ENCODE measurements around the gene PLXDC2.

PLXDC2 gene

GRCh38 chr10:20276127-20276979, 460.1 kb downstream of the PLXDC2 start:
- DNase-seq (ENCODE audit: low read depth), result no peak

DNA sequence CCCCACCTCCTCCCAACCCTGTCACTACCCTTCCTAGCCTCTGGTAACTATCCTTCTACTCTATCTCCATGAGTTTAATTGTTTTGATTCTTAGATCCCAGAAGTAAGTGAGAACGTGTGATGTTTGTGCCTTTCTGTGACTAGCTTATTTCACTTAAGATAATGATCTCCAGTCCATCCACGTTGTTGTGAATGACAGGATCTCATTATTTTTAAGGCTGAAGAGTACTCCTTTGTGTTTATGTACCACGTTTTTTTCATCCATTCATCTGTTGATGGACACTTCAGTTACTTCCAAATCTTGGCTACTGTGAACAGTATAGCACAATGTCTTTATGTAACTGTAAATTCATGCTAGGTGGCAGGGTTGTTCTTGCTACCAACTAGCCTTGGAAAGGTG, 461.6 kb downstream of the PLXDC2 start:
- DNase-seq (ENCODE audit: low read depth), result no peak

- DNase-seq (ENCODE audit: low read depth), result no peak
These were observed 465.3 kb downstream of the PLXDC2 start for GRCh38 chr10:20281579-20281978.

DNA sequence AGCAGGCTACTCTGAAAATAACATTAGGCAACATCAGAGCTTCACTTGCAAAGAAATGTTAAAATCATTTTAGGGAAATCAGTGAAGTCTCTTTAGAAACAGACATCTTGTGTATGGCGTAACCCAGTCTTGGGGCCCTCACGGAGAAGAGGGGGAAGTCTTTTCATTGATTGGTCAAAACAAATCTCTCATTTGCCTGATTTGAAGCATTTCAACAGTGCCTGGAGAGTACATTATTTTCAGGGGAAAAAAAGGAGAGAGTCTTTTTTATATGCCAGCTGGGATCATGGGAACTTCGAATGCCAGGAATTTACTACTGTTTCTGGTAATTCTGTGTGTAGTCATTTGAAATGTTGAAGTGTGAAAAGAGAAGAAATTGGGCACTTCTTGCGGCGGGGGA, 471.4 kb downstream of the PLXDC2 start:
- DNase-seq (ENCODE audit: low read depth), result no peak

GRCh38 chr10:20288060-20288459, 471.8 kb downstream of the PLXDC2 start:
- no peak for DNase-seq (ENCODE audit: low read depth)

DNA sequence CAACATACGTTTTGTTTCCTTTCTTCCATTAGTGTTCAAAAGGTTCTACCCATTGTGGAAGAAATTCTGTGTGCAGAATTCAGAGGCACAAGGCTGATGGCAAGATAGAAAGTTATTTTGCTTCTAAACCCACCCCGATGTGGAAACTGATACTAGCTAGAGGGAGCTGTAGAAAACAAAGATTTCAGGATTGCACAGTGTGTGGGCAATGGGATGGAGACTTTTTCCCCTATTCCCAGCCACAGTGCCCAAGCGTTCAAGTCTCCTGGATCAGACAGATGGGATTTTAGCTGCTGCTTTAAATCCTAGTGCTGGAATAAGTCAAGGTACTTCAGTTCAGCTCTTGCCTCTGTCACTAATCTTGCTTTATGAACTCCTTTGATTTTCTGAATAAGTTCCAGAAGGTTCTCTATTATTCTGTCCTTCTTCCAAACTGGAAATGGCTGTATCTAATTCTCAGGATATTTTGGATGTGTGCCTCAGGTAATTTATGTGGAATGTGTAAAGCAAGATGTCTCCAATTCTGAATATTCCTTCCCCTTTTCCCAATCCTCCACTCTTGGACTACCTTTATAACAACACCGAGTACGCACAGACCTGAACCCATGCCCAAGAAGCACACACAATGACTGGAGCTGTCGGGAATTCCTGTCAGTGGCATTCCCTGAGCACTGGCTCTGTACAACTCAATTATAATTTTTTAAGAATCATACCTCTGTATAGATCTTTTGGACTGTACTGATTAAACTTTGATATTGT, 473.0 kb downstream of the PLXDC2 start:
- DNase-seq (ENCODE audit: low read depth), result no peak

DNA sequence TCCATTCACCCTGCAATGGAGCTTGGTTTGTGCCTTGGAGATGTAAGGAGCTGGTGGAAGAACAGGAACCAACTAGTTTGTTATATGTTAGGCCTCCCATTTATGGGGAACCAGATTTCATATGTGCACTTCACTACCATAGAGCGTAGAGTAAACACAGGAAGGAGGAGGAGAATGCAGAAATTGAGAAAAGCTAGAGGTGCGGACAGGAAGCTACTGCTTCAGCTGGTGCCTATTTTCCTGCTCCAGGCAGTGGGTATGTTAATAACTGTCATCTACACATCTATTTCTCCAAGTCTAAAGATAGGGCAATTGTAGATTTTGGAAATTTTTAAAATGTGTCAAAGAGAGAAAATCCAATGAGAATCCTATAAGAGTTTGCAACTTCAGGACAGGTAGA, 482.2 kb downstream of the PLXDC2 start:
- no peak for DNase-seq (ENCODE audit: low read depth)

GRCh38 chr10:20299034-20299736, 483.0 kb downstream of the PLXDC2 start:
- no peak for DNase-seq (ENCODE audit: low read depth)

DNA sequence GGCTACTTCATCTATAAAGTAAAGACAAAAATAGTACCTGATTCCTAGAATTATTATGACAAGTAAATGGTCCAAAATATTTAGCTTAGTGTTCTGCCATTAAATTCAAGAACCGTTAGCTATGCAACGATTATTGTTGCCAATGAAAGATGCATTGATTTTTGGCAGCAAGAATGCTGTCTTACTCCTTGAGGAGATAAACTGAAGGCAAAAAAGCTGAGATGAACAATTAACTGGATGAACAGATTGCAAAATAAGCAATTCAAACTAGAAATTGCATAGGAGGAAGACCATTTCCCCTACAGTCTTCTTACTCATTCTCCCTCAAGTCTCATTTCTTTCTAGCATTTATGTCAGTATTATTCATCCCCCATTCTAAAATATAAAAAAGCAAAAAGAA, 484.5 kb downstream of the PLXDC2 start:
- no peak for DNase-seq (ENCODE audit: low read depth)

- DNase-seq (ENCODE audit: low read depth), result no peak
These were observed 485.8 kb downstream of the PLXDC2 start for GRCh38 chr10:20302033-20302432.

GRCh38 chr10:20303453-20304152, 487.4 kb downstream of the PLXDC2 start:
- no peak for DNase-seq (ENCODE audit: low read depth)

DNA sequence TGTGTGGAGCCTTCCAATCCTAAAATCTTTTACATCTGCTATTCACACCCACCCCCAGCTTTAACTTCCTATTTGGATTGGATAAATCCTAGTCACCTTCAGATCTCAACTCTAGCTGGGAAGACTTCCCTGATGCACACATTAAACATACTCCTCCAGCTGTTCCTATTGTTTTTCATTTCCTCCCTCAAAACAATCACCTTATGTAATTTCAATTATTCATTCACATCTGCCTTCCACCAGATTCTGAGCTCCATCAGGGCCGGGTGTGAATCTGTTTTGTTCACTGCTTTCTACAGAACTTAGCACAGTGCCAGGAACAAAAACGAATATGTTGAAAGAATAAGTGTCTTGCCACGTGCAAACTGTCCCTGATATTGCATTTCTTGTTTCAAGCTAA, 497.4 kb downstream of the PLXDC2 start:
- no peak for DNase-seq (ENCODE audit: low read depth)

DNA sequence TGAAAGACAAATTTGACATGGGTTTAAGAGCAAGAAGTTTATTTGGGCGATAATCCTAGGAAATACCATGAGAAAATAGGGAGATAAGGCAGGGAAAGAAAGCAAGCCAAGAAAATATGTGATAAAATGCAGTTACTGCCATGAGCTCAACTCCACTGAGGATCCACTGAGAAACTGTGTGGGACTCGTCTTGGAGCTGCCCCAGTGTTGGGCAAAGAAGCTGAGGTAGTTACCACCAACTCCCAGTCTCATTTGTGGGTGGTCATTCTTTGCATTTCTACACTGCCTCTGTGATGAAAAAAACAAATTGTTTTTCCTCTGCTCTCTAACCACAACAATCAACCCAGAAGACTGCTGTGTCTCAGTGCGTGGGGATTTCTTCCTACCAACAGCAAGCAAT, 498.2 kb downstream of the PLXDC2 start:
- DNase-seq (ENCODE audit: low read depth), result no peak

DNA sequence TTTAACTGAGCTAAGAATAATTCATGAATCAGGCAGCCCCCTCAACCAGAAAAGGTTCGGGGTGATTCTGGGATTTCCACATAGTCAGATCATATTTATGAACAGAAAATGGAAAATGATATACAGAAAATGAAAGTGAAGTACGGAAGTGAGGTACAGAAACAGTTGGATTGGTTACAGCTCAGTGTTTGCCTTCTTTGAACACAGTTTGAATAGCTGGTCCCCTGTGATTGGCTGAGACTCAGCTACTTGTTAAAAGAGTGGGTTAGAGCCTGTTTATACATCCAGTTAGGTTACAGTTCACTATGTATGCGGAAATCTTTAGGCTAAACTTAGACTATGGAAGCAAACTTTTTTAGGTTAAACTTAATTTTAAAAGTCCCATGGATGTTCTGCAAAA, 511.7 kb downstream of the PLXDC2 start:
- DNase-seq (ENCODE audit: low read depth), result no peak

DNA sequence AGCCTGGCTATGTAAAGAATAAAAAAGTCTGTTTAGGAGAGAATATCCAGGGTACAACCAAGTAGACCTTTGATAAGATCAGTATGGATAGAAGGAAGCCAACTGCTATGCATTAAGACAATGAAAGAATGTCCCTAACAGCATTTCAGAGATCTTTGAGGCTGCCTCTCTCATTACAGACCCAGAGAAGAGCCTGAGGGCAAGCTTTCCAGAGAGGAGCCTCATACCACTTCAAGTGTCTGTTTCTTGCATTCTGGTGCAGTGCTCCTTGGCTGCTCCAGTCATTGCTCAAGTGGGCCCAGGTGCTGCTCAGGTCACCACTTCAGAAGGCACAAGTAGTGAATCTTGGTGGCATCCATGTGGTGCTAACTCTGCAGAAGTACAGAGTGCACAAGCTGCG, 514.0 kb downstream of the PLXDC2 start:
- no peak for DNase-seq (ENCODE audit: low read depth)

- DNase-seq (ENCODE audit: low read depth), result no peak
These were observed 518.3 kb downstream of the PLXDC2 start for GRCh38 chr10:20334559-20334958.

Measured in stimulated activated CD8-positive, alpha-beta memory T cell treated with anti-CD3 and anti-CD28 coated beads, Interleukin-4, amount 100 ng/mL, for 24 hours (primary cell).